Activated T-cell treated with anti-CD3 and anti-CD28 coated beads for 4 hours (primary cell): ENCODE measurements around the gene TTLL5.

Experiments used
- DNase-seq: peaks from one replicate; pipeline ENCODE4 v3.0.0-alpha.2; 2020

TTLL5 gene

GRCh38 chr14:75702616-75703261 is 41.7 kb downstream of the TTLL5 start:
- DNase-seq, result no peak

DNA sequence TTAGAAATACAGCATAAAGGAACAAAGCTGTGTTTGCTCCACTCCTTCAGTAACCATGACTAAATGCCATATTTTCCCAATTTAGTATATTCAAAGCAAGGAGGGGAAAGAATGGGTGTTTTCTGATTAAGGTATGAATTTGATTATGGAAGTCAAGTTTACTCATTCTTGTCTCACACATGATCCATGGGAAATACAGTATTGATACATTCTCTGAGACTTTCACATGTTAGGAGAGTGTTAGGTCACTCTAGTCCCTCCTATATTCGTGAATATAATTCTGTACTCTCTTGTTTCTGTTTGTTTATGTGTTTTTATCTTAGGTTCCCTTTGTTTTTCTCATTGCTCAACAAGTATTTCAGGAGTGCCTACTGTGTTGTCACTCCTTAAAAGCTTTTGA is 42.4 kb downstream of the TTLL5 start:
- no peak for DNase-seq

GRCh38 chr14:75705014-75705413 is 44.0 kb downstream of the TTLL5 start:
- DNase-seq, result no peak

- DNase-seq, result peak; percentile 43
Measured at GRCh38 chr14:75709207-75709812, 48.3 kb downstream of the TTLL5 start.

DNA sequence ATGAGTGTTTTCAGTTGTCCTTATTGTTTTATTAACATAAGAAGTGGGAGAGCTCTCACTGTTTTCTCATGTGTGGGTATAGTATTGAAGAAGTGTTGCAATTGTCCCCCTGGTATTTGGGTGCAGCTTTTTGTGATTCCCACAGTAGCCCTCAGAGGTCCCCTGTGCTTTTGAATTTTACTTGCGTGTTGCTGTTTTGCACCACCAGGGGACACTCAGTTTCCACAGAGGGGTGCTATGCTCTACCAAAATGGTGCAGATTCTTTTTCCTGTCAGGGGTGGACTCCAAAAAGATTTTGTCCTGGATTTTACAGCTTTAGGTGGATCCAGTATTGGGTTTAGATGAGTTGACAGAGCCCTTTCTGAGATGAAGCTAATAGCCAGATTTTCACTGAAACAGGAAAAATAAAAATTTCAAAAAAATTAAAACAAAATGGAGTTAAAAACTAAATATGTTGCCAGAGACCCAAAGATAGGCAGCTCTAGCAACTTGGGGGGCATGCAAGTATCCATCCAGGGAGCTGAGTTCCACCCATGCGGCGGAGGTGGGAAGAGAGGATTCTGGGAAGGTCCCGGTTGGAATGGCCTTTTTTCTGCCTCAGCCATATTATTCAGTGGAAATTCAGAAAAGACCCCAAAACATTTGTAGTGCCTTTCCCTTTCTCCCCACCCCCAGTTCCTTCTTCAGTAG is 50.2 kb downstream of the TTLL5 start:
- DNase-seq, result no peak

GRCh38 chr14:75711796-75712211 is 50.8 kb downstream of the TTLL5 start:
- no peak for DNase-seq

GRCh38 chr14:75714991-75715390 is 53.9 kb downstream of the TTLL5 start:
- DNase-seq, result no peak

DNA sequence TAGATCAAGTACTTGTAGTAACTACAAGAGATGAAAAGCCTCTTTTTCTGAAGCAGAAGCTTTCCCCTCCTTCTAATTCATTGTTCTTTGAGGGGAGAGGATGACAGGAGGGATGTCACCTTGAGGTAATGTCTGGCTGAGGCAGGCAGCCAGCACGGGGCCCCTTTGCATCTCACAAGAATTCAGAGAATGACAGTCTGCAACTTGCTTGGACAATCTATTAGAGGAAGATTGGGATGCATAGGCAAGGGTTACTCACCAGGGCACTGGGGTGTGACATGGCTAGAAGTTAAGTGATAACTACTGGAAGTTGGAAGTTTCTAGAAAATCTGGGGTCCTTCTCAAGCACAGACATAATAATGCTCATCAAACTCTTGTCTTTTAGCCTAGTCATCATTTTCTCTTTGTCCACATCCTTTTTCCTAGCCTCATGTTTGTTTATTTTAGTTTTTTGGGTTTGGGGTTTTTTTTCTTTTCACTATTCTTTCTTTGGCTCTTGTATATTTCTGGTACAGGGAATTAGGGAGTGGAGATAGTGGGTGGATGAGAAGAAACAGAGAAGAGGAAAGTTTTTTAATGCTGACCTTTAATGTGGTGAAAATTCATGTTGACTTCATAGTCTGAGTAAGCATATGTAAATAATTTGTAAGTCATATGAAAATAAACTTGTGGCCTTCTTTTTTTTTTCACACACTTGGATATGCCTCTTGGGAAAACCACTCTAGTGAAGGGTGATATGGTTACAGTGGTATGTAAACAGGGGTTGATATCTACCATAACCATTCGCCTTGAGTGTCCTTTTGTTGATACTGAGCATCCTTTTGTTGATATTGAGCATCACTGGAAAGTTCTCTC is 55.1 kb downstream of the TTLL5 start:
- DNase-seq, result no peak

- DNase-seq, result no peak
Measured at GRCh38 chr14:75717729-75718128, 56.7 kb downstream of the TTLL5 start.

DNA sequence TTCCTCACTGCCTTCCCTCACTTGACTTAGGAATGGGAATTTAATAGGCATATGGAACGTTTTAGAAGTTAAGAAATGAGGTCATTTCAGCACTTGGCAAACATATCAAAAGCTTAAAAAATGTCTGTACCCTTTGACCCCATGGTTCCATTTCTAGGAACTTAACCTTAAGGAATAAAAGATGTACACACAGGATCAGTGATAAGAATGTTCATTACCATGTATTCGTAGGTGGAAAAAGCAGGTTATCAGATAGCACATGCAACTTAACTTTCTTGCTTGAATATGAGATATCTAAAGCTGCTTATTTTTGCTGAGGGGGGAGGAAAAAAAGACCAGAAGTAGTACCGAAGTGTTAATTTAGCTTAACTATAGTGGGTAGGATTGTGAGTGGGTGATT is 57.2 kb downstream of the TTLL5 start:
- no peak for DNase-seq

DNA sequence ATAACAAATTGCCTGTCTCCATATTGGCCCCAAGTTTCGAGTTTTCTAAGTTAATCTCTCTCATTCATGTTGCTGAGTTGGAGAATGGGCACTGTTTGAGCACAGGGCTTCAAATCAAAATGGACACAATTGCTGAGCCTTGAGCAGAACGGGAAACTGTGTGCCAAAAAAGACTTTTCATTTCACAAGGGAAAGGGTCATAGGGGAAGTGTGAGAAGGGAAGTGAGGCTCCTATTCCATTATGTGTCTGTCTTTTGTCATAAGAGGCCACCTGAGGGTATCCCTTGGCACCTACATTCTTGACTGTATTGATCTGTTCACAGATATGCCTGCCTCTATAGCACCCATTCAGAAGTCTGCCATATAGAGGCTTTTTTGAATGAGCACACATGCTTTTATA is 59.1 kb downstream of the TTLL5 start:
- no peak for DNase-seq

GRCh38 chr14:75720842-75721498 is 59.9 kb downstream of the TTLL5 start:
- no peak for DNase-seq

- DNase-seq, result no peak
Measured at GRCh38 chr14:75723716-75724115, 62.7 kb downstream of the TTLL5 start.

DNA sequence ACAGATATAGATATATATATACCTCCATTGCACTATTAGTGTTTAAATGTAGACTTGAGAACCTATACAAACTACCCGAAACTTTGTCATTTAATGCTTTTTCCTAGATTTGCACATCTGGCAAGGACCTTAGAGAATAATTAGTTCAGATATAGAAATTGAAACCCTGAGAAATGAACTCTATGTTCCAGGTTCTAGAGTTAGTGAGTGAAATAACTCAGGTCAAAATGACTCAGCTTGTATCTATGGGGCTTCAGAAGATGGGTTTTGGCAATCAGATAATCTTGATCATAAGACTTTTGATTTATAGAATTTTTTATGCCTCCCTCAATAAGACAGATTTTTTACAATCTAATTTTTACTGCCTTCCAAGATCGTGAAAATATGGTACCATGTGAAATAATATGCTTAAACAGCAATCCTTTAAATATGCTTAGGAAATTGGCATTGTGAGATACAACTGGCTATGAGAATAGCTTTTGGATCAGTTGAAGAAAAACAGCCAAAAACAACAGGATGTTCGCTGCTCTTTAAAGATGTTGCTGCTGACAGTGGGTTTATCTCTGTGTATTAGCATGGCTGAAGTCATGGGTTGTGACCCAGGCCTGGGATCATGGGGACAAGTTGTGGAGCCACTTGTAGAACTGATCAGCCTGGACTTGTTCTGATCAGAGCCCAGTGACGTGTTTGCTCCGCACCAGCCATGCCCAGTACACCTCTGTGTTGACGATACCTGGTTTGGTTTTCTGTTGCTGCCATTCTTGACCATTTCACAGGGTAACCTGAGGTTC is 63.6 kb downstream of the TTLL5 start:
- DNase-seq, result no peak

DNA sequence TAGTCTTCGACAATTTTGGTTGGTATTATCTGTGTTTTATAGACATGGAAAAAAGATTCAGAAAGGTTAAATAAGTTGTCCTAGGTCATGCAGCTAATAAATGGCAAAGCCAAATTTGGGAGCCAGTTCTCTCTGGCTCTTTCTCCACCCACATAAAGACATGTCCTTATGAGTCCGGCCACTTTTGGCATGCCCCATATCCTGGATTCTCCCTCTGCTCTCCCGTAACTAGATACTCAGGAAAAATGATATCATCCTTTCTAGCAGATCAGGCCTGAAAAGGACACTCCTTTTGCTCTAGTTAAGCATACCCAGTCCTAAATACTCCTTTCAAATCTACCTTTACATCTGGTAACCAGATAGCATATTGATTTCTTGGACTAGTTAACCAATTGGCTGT is 64.4 kb downstream of the TTLL5 start:
- no peak for DNase-seq

- no peak for DNase-seq
Measured at GRCh38 chr14:75726321-75726720, 65.3 kb downstream of the TTLL5 start.

- DNase-seq, result no peak
Measured at GRCh38 chr14:75727124-75727523, 66.1 kb downstream of the TTLL5 start.

DNA sequence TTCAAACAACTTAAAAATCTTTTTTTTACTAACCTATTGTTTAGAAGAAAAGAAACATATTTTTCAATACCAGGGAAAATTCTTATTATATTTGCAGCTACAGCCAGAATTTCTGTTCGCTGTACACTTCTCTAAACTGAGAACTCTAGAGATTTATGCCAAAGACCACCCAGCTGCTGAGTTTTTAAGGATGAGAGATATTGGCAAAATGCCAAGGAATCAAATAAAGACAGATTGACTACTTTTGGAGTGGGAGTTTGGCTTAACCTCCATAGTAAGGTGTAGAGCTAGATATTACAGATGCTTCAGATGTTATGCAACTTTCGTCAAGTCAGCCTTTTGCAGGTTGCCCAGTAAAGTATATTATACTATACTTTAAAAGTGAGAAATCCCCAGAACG is 71.8 kb downstream of the TTLL5 start:
- no peak for DNase-seq

GRCh38 chr14:75734854-75735253 is 73.8 kb downstream of the TTLL5 start:
- DNase-seq, result no peak

DNA sequence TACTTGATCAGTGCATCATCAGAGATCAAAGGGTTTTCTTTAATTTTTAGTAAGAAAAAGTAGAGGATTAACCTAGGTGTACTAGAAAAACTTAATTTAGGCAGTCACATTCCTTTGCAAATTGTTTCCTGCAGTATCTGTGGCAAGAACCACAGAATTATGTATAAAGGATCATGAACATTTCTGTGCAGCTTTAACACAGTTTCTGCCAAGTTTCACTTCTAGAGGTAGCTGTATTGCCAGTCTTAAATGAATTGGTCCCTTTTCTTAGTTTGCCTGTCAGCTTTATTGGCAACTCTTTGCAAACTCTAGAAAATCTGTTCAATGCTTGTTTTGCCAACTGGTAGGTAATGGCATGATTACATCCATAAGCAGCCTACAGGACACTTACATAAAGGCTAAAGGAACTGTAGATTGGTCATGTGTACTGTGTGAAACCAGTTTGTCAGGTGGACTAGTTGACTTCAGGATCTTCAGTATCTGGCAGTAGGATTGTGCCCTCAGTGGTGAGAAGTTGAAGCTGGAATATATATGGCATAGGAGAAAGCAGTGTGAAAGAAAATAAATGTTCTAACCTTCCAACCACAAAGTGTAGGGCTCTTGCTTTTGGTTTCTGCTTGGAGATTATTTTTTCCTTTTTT is 75.9 kb downstream of the TTLL5 start:
- DNase-seq, result no peak

GRCh38 chr14:75738192-75738591 is 77.1 kb downstream of the TTLL5 start:
- DNase-seq, result no peak

GRCh38 chr14:75742867-75743266 is 81.8 kb downstream of the TTLL5 start:
- no peak for DNase-seq
